ENCODE results near the gene PIM2. TPM values are rescaled to one million over a fixed set of nuclear protein-coding genes. Genes with fewer than 3 reads are reported as not detected.

PIM2 gene
- polyA plus RNA-seq, 1 of the 3 experiments (the other 2 are of a cell fraction): 12.3 TPM

GRCh38 chrX:48933757-48934156, 14.9 kb upstream of the PIM2 start:
- Histone ChIP-seq H3K27me3 (ENCODE audit: insufficient read depth) (no peaks in the 10 kb centered on the region), H3K4me2 (no peak overlapping the region), H3K9ac (no peak overlapping the region), H4K20me1 (ENCODE audit: insufficient read depth) (peaks cover 26% of the 10 kb centered on the region), H2AFZ (ENCODE audit: low read depth) (no peak overlapping the region), H3K4me1 (ENCODE audit: control insufficient read depth in 1 of 2, insufficient read depth in 2 of 2, low read depth in 1 of 2, low read length in 1 of 2) (no peaks in the 10 kb centered on the region), H3K9me3 (no peaks in the 10 kb centered on the region), H3F3A (replicated peaks; ENCODE audit: insufficient read depth) (no peaks in the 10 kb centered on the region), H3K79me2 (ENCODE audit: insufficient read depth) (peaks cover 20% of the 10 kb centered on the region; the same call in 1 of the 2 replicates), H3K9me2 (no peaks in the 10 kb centered on the region), H3K27ac (ENCODE audit: low read depth in 2 of 2, low read length in 1 of 2) (no peak overlapping the region), H3K36me3 (replicated peaks in 1 of 2; ENCODE audit: control insufficient read depth in 1 of 2, insufficient read depth in 2 of 2, low read length in 1 of 2) (peaks cover 27 to 32% of the 10 kb centered on the region in 2 experiments), H3K4me3 (ENCODE audit: low read depth in 2 of 2, low read length in 1 of 2) (no peak overlapping the region)
- ChIA-PET POLR2A (no interaction called here), CTCF (no interaction called here)
- TF ChIP-seq MEF2A (IDR thresholded peaks at IDR 0.05; ENCODE audit: borderline replicate concordance, low read depth) (no peak), EZH2phosphoT487 (IDR thresholded peaks at IDR 0.05; ENCODE audit: borderline replicate concordance, low read depth) (no peak), CHD2 (IDR thresholded peaks at IDR 0.05; ENCODE audit: low read length, partially characterized antibody) (no peak), GATA2 (CRISPR knock-in tag; IDR thresholded peaks at IDR 0.05) (no peak), REST (IDR thresholded peaks at IDR 0.05; ENCODE audit: low read depth, low read length) (no peak), EP300 (IDR thresholded peaks at IDR 0.05; ENCODE audit: borderline replicate concordance in 1 of 2, low read depth in 1 of 2, low read length in 1 of 2) (no peak), FOXM1 (IDR thresholded peaks at IDR 0.05; ENCODE audit: low read depth) (no peak), RXRA (IDR thresholded peaks at IDR 0.05; ENCODE audit: borderline replicate concordance, low read depth) (no peak), TCF12 (IDR thresholded peaks at IDR 0.05) (no peak), JUND (IDR thresholded peaks at IDR 0.05) (no peak), RAD21 (IDR thresholded peaks at IDR 0.05; ENCODE audit: low read length) (no peak), GABPA (IDR thresholded peaks at IDR 0.05; ENCODE audit: low read depth) (no peak), FOXJ3 (CRISPR knock-in tag; IDR thresholded peaks at IDR 0.05) (no peak), RFX5 (IDR thresholded peaks at IDR 0.05; ENCODE audit: low read length) (no peak), NRF1 (IDR thresholded peaks at IDR 0.05; ENCODE audit: low read depth, low read length) (no peak)
- DNase-seq: no peak
- 90% methylated on average over 2 of the region's 2 CpGs for WGBS (ENCODE audit: low lambda C conversion rate)

- WGBS (ENCODE audit: low lambda C conversion rate): 93% methylated on average over 2 of the region's 2 CpGs
- Histone ChIP-seq H3K9ac (no peak overlapping the region), H3K4me2 (no peak overlapping the region), H3K36me3 (replicated peaks in 1 of 2; ENCODE audit: control insufficient read depth in 1 of 2, insufficient read depth in 2 of 2, low read length in 1 of 2) (peaks cover 20 to 50% of the 10 kb centered on the region in 2 experiments), H3K9me3 (no peaks in the 10 kb centered on the region), H3K27ac (ENCODE audit: low read depth in 2 of 2, low read length in 1 of 2) (no peak overlapping the region), H4K20me1 (ENCODE audit: insufficient read depth) (no peaks in the 10 kb centered on the region), H3K4me3 (ENCODE audit: low read depth in 2 of 2, low read length in 1 of 2) (no peak overlapping the region), H3K27me3 (ENCODE audit: insufficient read depth) (no peaks in the 10 kb centered on the region), H2AFZ (ENCODE audit: low read depth) (no peak overlapping the region), H3K79me2 (ENCODE audit: insufficient read depth) (no peaks in the 10 kb centered on the region), H3K9me2 (no peaks in the 10 kb centered on the region), H3K4me1 (ENCODE audit: control insufficient read depth in 1 of 2, insufficient read depth in 2 of 2, low read depth in 1 of 2, low read length in 1 of 2) (no peaks in the 10 kb centered on the region), H3F3A (replicated peaks; ENCODE audit: insufficient read depth) (no peaks in the 10 kb centered on the region)
- no peak for DNase-seq
- ChIA-PET CTCF (interaction anchor here (0.9 to 1.6 kb wide), 3 partner anchors 12 to 18 kb away, joined by 3 to 10 read pairs (median 4); no protein-coding TSS in a partner anchor), POLR2A (interaction anchor here (0.6 kb wide), 1 partner anchor 672 kb away, joined by 3 read pairs; no protein-coding TSS in a partner anchor)
- TF ChIP-seq IRF3 (IDR thresholded peaks at IDR 0.05; ENCODE audit: low read depth, low read length): no peak
- no peak for TF ChIP-seq ZBTB33 (IDR thresholded peaks at IDR 0.05; ENCODE audit: borderline replicate concordance, low read depth)
- TF ChIP-seq MEF2A (IDR thresholded peaks at IDR 0.05; ENCODE audit: borderline replicate concordance, low read depth): no peak
- TF ChIP-seq TAF1 (IDR thresholded peaks at IDR 0.05; ENCODE audit: borderline replicate concordance, low read depth, low read length): no peak
- no peak for TF ChIP-seq CTCF (IDR thresholded peaks at IDR 0.05)
- no peak for TF ChIP-seq JUND (IDR thresholded peaks at IDR 0.05)
Observed at GRCh38 chrX:48927736-48928382, 9.0 kb upstream of the PIM2 start.
